CD4-positive, alpha-beta T cell treated with Interleukin-15 for 4 hours (primary cell): Measurements from ENCODE around the gene CABLES2.
"Not testable (repeated sequence)": the region's sequence is repeated elsewhere in the genome, so short reads cannot be mapped to it uniquely, and the experiment has no call there.

Experiments used
- DNase-seq: peaks from one replicate; pipeline ENCODE4 v3.0.0-alpha.2; 2020; ENCODE audit warnings: low spot score

CABLES2 gene

DNA sequence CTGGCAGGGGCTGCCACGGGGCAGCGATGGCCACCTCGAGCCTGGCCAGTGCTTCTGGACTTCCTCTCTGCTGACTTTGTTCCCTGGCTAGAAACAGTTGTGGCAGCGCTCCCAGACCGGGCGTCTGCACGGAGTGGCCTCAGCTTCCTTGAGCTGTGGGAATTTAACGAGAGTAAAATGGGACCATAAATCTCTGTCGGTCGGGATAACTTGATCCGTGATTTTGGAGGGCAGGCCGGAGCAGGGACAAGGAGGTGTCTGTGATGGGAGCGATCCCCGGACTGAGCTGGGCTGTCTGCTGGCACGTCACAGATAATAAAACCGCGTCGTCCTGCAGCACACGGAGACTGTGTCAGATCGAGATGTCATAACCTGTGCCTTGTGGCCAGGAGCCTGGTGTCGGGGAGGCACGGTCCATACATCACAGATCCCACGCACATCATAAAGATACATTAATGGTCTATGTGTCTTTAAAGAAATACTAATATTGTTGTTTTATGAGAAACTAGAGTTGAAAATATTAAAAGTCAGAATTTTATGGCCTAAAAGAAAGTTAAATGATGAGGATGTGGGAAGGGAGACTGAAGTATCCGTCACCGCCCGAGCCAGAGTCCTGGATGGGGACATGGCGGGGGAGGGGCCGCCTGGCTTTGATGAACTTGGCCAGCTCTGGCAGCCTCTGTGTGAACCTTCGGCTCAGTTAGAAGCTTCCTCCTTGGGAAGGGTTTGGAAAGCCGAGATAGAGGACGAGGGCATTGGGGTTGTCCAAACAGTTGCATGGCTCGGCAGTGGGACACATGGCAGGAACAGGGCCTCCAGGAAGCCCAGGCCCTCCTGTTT lies 26.8 kb upstream of the CABLES2 start:
- no peak for DNase-seq

- no peak for DNase-seq
Measured at GRCh38 chr20:62430866-62431447, 23.9 kb upstream of the CABLES2 start.

GRCh38 chr20:62430311-62430853 lies 23.3 kb upstream of the CABLES2 start:
- DNase-seq, result no peak

GRCh38 chr20:62429455-62430310 lies 22.6 kb upstream of the CABLES2 start:
- DNase-seq, result no peak

DNA sequence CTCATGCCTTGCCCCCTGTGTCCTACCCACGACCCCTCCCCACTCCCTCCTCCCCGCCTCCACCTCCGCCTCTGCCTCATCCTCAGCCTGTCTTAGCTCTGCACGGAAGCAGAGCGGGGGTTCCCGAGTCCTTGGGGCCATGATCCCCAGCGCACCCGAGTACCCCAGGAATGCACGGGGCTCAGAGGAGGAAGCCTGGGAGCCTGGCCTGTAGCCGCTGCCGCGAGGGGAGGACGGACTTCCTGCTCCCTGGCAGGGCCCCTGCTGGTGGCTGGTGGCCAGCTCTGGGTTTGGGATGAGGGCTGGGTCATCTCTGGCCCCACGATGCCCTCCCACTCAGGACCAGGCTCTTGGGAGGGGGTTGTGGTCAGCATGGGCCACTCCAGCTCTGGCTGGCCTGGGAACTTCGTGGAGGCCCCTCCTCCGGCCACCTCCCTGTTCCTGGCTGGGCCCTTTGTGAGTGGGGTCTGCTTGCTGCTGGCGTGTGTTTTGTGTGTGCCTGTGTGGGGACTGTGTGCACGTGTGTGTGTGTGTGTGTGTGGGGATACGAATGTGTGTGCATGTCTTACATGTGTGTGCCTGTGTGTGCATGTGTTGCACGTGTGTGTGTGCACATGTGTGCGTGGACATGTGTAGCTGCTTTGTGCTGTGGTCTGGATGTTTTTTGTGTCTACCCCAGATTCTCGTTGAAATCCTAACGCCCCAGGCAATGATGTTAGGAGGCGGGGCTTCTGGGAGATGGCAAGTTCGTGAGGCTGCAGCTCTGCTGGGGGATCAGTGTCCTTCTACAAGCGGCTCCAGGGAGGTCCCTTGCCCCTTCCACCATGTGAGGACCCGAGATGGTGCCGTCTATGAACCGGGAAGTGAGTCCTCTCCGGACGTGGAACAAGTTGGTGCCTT lies 21.6 kb upstream of the CABLES2 start:
- DNase-seq, result no peak

DNA sequence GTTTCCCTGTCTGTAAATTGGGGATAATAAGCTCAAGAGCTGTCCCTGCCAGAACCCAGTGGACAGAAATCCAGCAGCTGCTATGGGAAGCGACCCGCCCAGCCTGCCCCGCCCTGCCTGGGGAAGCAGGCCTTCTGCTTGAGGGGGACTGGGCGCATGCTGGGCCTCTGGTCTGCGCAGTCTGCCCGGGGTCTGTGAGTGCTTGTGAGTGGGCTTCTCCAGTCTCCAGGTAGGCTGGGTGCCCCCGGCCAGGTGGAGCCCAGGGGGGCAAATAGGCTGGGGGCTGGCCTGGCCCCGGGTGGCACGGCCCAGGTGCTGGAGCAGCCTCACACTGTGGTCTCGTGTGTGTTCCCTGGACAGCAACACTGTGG lies 20.9 kb upstream of the CABLES2 start:
- DNase-seq, result no peak

DNA sequence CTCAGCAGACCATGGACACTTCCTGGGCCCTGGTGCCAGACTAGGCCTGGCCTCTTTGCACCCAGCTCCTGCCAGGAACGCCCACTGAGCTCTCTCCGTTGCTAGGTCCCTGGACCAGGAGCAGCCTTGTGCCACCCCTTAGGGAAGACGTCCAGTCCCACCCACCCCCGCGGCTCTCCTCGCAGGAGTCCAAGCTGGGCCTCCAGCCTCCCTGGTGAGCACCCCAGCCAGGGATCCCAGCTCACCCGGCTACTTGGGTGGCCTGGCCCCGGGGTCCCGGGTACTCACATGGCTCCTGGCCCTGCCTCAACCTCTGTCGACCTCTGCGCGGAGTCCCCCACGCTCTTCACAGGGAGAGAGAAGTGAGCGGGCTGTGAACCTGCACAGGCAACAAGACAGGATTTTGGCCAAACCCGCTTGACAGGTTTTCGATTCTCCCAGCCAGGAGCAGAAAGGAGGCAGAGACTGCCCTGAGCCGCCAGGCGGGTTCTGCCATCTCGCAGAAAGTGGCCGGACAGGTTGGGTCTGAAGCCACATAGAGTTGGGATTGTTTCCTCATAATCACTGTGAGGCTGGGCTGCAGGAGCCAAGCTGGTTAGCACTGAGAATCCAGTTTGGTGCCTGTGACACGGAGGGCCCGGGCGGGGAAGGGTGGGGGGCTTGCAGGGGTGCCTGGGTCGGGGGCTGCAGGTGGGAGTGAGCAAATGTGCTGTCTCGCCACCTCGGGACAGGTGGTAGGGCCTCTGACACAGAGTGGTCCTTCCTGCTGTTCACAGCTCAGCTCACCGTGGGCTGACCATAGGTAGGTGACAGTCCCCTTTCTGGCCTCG lies 20.3 kb upstream of the CABLES2 start, which contains the start of gene RBBP8NL:
RBBP8NL (minus strand) TSS at position 368 of the 830 bp plus-strand sequence. CDS start 7,892 bp downstream, outside the sequence.
- no peak for DNase-seq

DNA sequence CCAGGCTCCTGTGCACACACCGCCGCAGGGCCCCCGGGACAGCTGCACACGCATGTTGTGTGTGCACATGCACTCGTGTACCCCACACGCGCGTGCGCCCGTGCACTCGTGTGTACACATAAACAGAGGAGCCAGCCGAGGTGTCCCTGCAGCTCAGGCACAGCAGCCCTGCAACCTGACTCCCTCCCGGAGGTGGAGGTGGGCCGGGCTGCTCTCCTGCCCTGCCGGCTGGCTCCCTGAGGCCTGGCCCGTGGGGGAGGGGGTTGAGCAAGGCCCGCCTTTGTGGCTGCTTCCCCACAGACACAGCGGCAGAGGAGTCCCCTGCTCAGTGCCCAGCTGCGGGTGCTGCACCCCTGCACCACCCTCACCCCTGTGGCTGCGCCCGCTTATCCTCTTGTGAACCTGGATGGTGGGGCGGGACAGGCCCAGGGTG lies 19.6 kb upstream of the CABLES2 start:
- DNase-seq, result no peak

GRCh38 chr20:62426059-62426348 lies 18.9 kb upstream of the CABLES2 start:
- DNase-seq, result not testable (repeated sequence)

DNA sequence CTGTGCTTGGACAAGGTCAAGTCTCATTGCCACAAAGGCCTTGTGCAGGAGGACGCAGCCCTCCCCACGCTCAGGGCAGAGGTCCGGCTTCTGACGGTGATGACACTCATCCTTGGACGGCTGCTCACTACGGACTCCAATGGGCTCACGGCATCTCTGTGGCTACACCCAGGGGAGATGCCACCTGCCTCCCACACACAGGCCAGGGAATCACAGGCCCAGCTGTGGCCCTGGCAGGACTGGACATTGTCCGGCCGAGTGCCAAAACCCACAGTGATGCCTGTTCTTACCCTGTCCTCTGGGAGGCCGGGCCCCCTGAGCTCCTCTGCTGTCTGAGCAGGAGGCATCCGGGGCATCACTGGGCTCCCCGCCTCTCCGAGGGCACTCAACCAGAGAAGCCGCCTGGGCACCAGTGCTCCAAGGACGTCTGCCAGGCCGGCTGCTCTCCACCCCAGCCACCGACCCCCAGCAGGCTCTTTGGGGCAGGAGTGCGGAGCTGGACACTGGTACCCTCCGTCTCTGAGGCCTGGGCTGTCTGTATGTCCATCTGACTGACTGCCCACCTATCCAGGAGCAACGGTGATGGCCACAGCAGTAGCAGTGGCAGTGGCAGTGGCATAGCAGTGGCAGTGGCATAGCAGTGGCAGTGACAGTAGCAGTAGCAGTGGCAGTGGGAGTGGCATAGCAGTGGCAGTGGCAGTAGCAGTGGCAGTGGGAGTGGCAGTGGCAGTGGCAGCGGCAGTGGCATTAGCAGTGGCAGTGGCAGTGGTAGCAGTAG lies 18.4 kb upstream of the CABLES2 start:
- no peak for DNase-seq

DNA sequence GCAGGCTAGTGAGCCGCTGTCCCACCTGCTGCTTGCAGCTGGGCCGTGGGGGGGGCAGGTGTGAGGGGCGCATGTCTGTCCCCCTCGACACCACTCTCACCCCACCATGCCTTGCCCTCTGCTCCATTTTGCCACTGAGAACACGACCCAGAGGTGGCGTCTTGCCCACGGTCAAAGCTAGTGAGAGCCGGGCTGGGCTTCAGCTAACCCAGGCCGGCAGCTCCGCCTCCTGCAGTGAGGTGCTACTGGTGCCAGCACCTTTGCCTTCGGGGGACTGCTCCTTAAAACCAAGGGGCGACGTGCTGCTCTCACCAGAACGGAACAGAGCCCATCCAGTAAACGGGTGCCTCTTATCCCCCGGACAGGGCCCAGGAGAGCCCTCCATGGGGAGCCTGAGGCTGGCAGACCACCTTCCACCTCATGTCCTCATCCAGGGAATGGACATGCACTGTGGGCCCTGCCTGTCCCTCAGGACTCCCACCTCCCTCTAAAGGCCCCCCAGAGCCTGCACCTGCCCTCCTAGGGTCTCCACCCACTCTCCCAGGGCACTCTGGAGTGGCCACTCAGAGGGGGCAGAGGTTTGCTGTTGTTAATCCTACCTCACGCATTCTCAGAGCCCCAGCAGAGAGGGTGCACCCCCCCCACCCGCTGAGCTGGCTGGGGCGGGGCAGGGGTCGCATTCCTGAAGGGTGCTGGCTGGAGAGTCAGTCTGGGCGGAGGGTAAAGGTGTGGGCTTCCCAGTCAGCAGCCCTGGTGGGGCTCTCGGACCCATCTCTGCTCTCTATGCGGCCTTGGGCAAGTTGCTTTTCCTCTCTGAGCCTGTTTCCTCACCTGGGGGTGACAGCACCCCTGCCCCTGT lies 17.4 kb upstream of the CABLES2 start:
- no peak for DNase-seq

DNA sequence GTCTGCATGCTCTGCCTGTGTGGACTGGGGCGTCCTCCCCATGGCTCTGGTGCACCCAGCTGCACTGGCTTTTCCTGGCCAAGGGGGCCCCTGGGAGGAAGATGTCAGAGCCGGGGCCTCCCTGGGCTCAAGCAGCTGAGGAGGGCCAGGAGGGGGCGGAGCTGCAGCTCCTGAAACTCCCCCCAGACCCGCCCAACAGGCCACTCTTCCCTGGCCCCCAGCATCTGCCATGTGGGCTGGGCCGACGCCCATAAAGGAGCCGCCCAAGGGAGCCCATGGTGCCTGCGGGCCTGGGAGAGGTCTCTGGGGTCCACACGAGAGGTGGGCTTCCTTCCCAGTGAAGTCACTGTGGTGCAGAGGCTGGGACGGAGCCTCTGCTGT lies 16.2 kb upstream of the CABLES2 start:
- no peak for DNase-seq

DNA sequence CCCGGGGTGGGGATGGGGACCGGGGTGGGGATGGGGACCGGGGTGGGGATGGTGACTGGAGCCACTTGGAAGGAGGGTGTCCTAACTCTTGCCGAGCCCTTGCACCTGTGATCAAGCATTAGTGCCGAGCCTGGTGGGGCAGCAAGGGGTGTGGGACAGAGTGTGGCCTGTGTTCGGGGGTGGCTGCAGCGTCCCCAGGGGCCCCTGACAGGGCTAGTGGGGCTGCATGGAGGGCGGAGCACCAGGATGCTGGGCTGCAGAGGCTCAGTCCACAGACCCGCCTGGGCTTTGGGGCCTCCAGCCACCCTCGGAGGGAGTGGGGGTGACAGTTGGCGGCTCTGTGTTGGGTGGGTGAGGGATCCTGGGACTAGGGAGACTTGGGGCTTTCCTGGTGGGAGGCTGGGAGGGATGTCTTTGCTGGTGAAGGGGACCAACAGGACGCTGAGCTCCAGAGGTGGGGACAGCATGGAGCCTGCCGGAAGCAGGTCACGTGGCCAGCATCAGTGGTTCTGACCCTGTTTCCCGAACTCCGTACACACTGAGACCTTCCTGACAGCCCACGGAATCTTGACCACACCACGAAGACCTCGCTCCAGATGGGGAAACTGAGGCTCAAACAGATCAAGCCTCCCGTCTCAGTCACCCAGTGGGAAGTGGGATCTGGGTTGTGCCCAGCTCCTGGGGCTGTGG lies 15.7 kb upstream of the CABLES2 start:
- no peak for DNase-seq

GRCh38 chr20:62421716-62421990 lies 14.6 kb upstream of the CABLES2 start:
- DNase-seq, result no peak

GRCh38 chr20:62420846-62421715 lies 14.0 kb upstream of the CABLES2 start:
- DNase-seq, result no peak

DNA sequence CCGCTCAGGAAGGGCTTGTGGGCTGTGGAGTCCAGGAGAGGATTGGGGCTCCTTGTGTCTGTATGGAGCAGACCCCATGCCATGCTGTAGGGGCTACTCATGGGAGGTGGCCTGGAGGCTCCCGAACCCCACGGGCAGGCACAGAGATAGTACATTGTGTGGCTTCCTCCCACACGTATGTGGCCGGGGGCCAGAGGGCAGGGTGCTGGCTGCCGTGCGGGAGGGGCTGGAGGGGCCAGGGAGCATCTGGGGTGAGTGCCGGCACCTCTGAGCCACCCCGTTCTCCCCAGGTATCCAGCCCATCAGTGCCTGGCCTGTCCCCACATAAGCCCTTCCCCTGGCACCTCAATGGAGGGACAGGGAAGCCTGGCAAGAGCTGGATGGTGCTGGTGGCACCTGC lies 12.7 kb upstream of the CABLES2 start:
- no peak for DNase-seq

GRCh38 chr20:62418709-62419487 lies 11.8 kb upstream of the CABLES2 start:
- no peak for DNase-seq
